ENCODE results near the gene PSMD14.

PSMD14 gene

GRCh38 chr2:161445097-161445496 is 136.9 kb downstream of the PSMD14 start:
- FAIRE-seq (no peak), DNase-seq (ENCODE audit: insufficient read length, low spot score) (no peak)
- no peak for TF ChIP-seq POLR2A (IDR thresholded peaks at IDR 0.05; ENCODE audit: low read depth, low read length)

- FAIRE-seq, result no peak
- no peak for DNase-seq (ENCODE audit: insufficient read length, low spot score)
- no peak for TF ChIP-seq POLR2A (IDR thresholded peaks at IDR 0.05; ENCODE audit: low read depth, low read length)
Measured at GRCh38 chr2:161448431-161448830, 140.2 kb downstream of the PSMD14 start.

Data from H54 (cell line).